ENCODE measurements around the gene DRC7.

Gene DRC7

DNA sequence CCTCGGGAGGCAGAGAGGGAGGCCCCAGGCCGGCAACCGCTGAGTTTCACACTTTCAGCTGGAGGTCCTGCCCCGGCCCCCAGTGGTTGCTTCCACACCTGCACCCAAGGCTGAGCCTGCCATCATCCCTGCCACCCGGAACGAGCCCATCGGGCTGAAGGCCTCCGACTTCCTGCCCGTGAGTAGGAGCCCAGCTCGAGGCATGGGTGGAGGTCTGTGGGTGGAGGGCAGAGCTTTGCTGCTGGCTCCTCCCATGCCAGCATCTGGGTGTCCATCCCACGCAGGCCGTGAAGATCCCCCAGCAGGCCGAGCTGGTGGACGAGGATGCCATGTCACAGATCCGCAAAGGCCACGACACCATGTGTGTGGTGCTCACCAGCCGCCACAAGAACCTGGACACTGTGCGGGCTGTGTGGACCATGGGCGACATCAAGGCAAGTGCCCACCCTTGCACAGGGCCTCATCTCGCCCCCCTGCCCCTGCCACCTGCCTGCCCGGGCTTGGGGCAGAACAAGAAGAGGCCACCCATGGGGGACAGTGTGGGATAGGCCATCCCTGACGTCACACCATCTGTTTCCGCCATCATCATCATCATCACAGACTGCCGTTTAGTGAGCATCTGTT, 60.6 kb downstream of the DRC7 start:
- intact Hi-C loops (cut with DNase I), result loop anchor here (5.0 kb wide), 1 partner anchor 247 kb away; the partner anchor contains the start of genes USB1 and ZNF319
- DNase-seq, result peak in 4 of 10 donors; percentile 23 to 80 (median 71)

DNA sequence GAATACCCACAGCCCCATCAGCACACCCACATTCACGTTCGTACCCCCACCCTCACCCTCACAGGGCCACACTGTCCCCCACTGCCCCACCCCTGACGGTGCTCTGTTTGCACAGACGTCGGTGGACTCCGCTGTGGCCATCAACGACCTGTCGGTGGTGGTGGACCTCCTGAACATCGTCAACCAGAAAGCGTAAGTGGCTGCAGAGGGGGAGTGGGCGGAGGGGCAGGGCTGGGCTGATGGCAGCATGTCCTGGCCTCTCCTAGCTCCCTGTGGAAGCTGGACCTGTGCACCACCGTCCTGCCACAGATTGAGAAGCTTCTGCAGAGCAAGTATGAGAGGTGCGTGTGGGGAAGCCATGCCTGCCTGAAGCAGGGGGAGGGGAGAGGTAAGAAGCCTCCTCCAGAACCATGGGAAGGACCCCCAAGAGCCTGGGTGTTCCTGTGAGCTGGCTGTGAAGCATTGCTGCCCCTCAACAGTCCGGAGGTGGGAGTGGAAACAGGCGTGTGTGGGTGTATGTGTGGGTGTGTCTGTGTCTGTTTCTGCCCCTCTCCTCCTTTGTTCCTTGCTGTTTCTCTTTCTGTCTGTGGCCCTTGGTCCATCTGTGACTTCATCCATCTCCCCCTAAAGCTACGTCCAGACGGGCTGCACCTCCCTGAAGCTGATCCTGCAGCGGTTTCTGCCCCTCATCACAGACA, 61.3 kb downstream of the DRC7 start:
- peak in 4 of 10 donors; percentile 23 to 70 (median 43) for DNase-seq
- intact Hi-C loops (cut with DNase I), result loop anchor here (5.0 kb wide), 1 partner anchor 246 kb away; the partner anchor contains the start of genes USB1 and ZNF319

DNA sequence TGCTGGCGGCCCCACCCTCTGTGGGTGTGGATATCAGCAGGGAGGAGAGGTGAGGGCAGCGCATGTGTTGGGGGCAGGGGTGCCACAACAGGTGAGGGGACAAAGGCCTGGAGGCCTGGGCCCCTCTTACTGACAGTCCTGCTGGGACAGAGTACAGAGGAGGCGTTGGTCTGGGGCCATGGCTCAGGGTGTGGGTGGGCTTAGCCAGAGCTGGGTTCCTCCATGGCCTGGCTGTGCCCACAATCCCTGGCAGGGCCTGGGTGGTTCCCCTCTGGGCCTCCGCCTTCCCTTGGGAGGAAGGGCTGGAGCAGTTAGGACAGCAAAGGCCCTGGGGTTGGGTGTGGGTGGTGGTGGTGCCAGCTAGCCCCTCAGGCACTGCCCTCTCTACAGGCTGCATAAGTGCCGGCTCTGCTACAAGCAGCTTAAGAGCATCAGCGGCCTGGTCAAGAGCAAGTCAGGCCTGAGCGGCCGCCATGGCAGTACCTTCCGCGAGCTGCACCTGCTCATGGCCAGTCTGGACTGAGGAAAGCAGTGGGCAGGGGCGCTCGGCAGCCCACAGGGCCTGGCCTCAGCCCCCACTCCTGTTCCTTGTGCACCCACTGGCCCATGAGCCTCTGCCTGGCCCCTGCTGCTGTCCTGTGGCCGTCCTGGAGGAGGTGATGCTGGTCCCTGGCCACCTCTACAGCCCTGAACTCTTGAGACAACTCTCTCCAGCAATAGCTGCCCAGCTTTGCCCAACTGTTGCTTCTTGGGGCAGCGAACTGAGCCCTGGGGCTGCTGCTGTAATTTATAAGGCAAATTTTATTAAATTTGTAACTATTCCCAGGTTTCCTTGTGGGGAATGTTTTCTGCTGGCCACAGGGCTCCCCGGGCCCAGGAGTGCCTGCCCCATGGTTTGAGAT, 62.1 kb downstream of the DRC7 start:
- peak in 4 of 10 donors; percentile 20 to 80 (median 64) for DNase-seq
- intact Hi-C loops (cut with DNase I), result loop anchor here (1.0 to 5.0 kb wide), 2 partner anchors 107 to 246 kb away; partner anchors contain the start of genes USB1 and ZNF319

GRCh38 chr16:57757326-57757786, 62.8 kb downstream of the DRC7 start:
- intact Hi-C loops (cut with DNase I), result loop anchor here (1.0 to 5.0 kb wide), 2 partner anchors 106 to 245 kb away; partner anchors contain the start of genes USB1 and ZNF319
- DNase-seq, result peak; percentile 73 to 98 (median 92)

GRCh38 chr16:57757883-57758282, 63.3 kb downstream of the DRC7 start:
- intact Hi-C loops (cut with DNase I), result loop anchor here (1.0 to 5.0 kb wide), 2 partner anchors 105 to 244 kb away; partner anchors contain the start of genes USB1 and ZNF319
- DNase-seq, result peak in 2 of 10 donors; percentile 69 to 72

GRCh38 chr16:57758331-57759117, 63.9 kb downstream of the DRC7 start:
- peak in 3 of 10 donors; percentile 80 to 89 (median 88) for DNase-seq
- intact Hi-C loops (cut with DNase I), result loop anchor here (5.0 kb wide), 1 partner anchor 244 kb away; the partner anchor contains the start of genes USB1 and ZNF319

DNA sequence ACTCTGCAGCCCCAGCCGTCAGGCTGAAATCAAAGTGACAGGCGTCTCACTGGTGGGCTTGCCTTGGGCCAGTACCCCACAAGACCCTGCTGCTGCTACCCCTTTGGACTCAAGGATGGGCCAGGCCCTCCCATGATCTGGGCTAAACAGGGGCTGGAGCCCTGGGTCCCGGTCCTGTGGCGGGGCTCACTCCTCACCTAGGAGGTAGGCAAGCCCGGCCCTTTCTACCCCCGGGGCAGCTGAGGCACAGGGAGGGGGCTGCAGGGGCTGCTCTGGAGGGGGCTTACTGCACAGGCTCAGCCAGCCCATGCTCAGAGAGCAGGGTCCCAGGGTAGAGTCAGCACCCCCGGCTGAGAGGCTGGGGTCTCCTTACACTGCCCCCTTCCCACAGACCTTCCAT, 64.5 kb downstream of the DRC7 start:
- peak in 2 of 10 donors; percentile 73 to 78 for DNase-seq
- intact Hi-C loops (cut with DNase I), result loop anchor here (5.0 kb wide), 1 partner anchor 243 kb away; the partner anchor contains the start of genes USB1 and ZNF319

GRCh38 chr16:57759541-57760356, 65.1 kb downstream of the DRC7 start:
- intact Hi-C loops (cut with DNase I), result loop anchor here (5.0 kb wide), 1 partner anchor 243 kb away; the partner anchor contains the start of genes USB1 and ZNF319
- DNase-seq, result peak in 3 of 10 donors; percentile 69 to 82 (median 74)

DNA sequence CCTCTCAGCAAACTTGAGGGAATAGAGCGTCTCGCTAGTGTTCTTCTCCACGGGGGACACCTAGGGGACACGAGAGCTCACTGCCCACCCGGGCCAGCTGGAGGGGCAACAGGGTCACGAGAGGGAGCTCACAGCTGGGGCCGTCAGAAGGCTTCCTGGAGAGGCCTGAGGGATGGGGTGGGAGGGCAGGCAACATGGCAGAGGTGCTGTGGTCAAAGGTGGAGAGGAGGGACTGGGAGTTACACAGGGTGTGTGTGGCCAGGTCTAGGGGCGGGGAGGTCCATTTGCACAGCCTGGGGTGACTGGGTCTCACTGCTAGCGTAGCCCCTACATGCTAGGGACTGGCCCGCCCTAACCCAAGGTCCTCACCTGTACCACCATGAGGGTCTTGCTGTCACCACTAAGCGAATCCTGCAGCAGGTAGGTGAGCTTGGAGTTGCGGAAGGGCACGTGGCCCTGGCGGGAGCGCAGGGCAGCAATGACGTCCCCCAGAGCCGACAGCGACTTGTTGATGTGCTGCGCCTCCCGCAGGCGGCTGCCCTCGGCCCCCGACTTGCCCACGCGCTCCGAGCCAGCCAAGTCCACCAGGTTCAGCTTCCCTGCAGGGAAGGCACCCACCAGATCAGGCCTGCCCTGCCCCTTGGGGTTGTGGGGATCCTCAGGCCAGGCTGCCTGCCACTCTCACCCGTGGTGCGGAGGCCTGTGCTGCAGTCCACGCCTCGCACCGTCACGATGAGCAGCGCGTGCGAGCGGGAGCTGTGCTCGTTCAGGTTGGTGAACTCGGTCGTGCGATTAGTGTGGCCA, 66.0 kb downstream of the DRC7 start:
- DNase-seq, result peak in 2 of 10 donors; percentile 75 to 81
- intact Hi-C loops (cut with DNase I), result no loop called here

DNA sequence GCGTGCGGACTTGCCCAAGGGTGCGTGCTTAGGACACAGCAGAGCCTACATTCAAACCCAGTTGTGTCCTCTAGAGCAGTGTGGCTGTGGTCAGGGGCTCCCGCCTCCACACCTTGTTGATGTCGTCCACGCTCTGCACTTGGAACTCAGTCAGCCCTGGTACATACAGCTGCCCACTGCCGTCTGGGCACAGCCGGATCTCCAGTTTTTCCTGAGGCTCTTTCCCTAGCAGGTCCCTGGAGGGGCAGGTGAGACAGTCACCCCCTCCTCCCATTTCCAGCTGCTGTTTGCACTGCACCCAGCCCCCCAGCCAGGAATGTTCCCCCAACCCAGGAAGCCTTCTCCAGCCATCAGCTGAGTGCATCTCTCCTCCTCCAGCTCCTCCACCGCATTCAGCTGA, 66.7 kb downstream of the DRC7 start:
- peak in 1 of 10 donors; percentile 84 for DNase-seq
- intact Hi-C loops (cut with DNase I), result no loop called here

- peak in 1 of 10 donors; percentile 66 for DNase-seq
- intact Hi-C loops (cut with DNase I), result no loop called here
These were observed 67.4 kb downstream of the DRC7 start for GRCh38 chr16:57761957-57762356.

- DNase-seq, result peak in 2 of 10 donors; percentile 67 to 75
- intact Hi-C loops (cut with DNase I), result no loop called here
These were observed 67.9 kb downstream of the DRC7 start for GRCh38 chr16:57762365-57763040.

GRCh38 chr16:57763285-57764005, 68.8 kb downstream of the DRC7 start:
- intact Hi-C loops (cut with DNase I), result no loop called here
- DNase-seq, result peak in 1 of 10 donors; percentile 78

DNA sequence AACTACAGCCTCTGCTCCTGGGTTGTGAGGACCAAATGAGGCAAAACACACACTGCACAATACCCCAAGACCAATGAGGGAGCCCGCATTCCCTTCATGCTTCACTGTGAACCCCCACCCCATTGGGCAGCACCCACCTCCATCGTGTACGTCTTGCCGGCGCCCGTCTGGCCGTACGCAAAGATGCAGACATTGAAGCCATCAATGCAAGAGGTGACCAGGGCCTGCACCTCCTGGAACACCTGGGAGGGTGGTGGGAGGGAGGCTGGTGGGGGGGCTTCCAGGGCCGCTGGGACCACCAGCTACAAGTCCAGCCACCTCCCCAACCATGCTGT, 69.4 kb downstream of the DRC7 start:
- intact Hi-C loops (cut with DNase I), result no loop called here
- DNase-seq, result no peak

DNA sequence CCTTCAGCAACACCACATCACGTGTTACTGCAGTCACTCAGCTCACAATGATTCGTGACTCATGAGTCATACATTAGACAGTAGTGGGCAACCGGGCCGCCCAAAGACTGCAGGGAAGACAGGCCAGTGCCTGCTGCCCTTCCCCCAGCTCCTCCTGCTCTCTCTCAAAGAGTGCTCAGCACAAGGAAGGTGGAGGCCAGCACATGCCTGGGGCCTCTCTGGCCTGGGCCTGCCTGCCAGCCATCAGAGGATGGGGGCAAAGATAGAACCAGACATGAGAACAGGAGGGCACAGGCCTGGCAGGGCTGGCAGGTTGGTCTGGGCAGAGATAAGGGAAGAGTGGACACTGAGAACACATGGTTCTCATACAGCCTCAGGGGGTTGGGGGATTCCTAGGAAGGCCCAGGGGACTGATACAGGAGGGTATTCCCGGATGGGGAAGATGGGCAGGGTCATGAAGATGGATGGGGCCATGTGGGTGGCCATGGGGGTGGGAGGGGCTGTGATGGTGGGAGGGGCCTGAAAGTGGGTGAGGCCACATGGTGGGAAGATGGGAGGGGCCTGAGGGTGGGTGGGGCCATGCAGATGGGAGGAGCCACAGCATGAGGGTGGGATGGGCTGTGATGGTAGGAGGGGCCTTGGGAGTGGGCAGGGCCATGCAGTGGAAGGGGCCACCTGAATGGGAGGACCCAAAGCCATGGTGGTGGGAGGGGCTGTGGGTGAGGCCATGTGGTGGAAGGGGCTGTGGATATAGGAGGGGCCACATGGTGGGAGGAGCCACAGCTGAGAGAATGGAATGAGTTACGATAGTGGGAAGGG, 69.9 kb downstream of the DRC7 start:
- intact Hi-C loops (cut with DNase I), result no loop called here
- peak in 7 of 10 donors; percentile 45 to 93 (median 66) for DNase-seq

Measured in posterior cingulate gyrus (tissue), 11 donors.